ENCODE data around the gene ALX1.

DNA sequence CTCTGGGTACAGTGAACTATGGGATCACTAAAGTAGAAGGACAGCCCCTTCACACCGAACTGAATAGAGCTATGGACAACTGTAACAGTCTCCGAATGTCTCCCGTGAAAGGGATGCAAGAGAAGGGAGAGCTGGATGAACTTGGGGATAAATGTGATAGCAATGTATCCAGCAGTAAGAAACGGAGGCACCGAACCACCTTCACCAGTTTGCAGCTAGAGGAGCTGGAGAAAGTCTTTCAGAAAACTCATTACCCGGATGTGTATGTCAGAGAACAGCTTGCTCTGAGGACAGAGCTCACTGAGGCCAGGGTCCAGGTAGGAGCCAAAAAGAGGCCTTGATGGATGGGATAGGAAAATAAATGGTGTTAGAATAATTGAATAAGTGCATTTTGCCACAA, 3.5 kb downstream of the ALX1 start:
- TF ChIP-seq CTCF (conservative IDR thresholded peaks at IDR 0.05; ENCODE audit: low read depth, low read length) = no peak
- TF ChIP-seq EZH2 (IDR thresholded peaks at IDR 0.05; ENCODE audit: low read length, unreplicated experiment) = no peak
- no peak for TF ChIP-seq EZH2phosphoT487 (IDR thresholded peaks at IDR 0.05; ENCODE audit: borderline replicate concordance, low read length)
